Ovary (tissue), 9 donors: ENCODE measurements around the gene SLC39A11. TPM values are rescaled to one million over a fixed set of nuclear protein-coding genes. Genes with fewer than 3 reads are reported as not detected.

Experiments used
- DNase-seq, 5 donors: peaks; one replicate each; pipeline ENCODE4 v3.0.0-alpha.2; 2019 to 2020
- H3K27ac ChIP-seq, 2 donors: fragments of 200-600 bp; one replicate each; pipeline versions ENCODE4 v1.5.1 to v1.8.0; 2019 to 2022
- H3K27me3 ChIP-seq: fragments of 200-600 bp; one replicate; pipeline ENCODE4 v1.8.0; 2022
- H3K36me3 ChIP-seq: fragments of 200-600 bp; sonication (generic); one replicate; pipeline ENCODE4 v1.5.1; 2019
- H3K4me1 ChIP-seq: one replicate; pipeline ENCODE4 v1.8.1; 2013; ENCODE audit warnings: mild to moderate bottlenecking, moderate library complexity; ENCODE audit not compliant: insufficient read depth
- H3K4me3 ChIP-seq: fragments of 200-600 bp; sonication (generic); one replicate; pipeline ENCODE4 v1.5.1; 2017
- H3K9me3 ChIP-seq, 2 donors: fragments of 200-600 bp in 1 of 2; sonication (generic) in 1 of 2; one replicate each; pipeline versions ENCODE4 v1.5.1 to v1.8.1; 2013 to 2019; ENCODE audit warnings: mild to moderate bottlenecking in 1 of 2, moderate library complexity in 1 of 2
- CTCF ChIP-seq, 3 donors: fragments of 450-650 bp in 2 of 3; fragments of 200-600 bp in 1 of 3; IDR thresholded peaks; one replicate each; pipeline versions ENCODE4 v1.5.1 to v1.8.0; 2016 to 2022; ENCODE audit warnings: antibody characterized with exemption in 3 of 3, mild to moderate bottlenecking in 1 of 3
- EP300 ChIP-seq: sonication (generic); formaldehyde crosslinking; IDR thresholded peaks from one replicate; pipeline ENCODE4 v1.6.1; 2017; ENCODE audit warnings: antibody characterized with exemption
- POLR2A ChIP-seq: fragments of 450-650 bp; IDR thresholded peaks from one replicate; pipeline ENCODE4 v1.6.1; 2017; ENCODE audit warnings: antibody characterized with exemption, mild to moderate bottlenecking, moderate library complexity
- WGBS, 3 donors: extraction: QIAGEN DNeasy Blood & Tissue Kit in 1 of 3; methylation state at CpG; one replicate each; pipeline versions ENCODE4 v1.1.5 to v1.1.7; 2013 to 2017; 5-methylcytosine and 5-hydroxymethylcytosine counted together
- intact Hi-C, 4 donors: fragments of 100-400 bp; cut with DNase I; formaldehyde crosslinking; loops; one replicate each; pipeline versions ENCODE4 v1.11.0 to v1.15.1; 2022 to 2023
- polyA plus RNA-seq, 2 donors: library from polyadenylated mRNA; stranded (reverse); fragments of 200-250 nt in 1 of 2; fragments of 350-450 nt in 1 of 2; fragmentation: Illumina TruSeq in 1 of 2; extraction: RNeasy Lipid Tissue Mini Kit (QIAGEN cat#74804) in 1 of 2; gene quantifications; one replicate each; pipeline ENCODE4 v1.2.3, GENCODE V29; 2013 to 2014
- total RNA-seq, 7 donors: library from RNA; depleted of rRNA in 2 of 7; stranded (reverse); fragments of >200 nt in 2 of 7; fragmentation: NEBNext Ultra II Directional in 3 of 7; extraction: Animal tissue kit (Norgen Biotek cat#: 25700) in 3 of 7; gene quantifications; one replicate each; pipeline versions ENCODE4 v1.1.0 to v1.2.4, GENCODE V29; 2016 to 2023
- donor health status: DM: no; HTN: no; CAD: no; lungs with moderate emphysema.
- donor health status: DM: no; HTN: no; CAD: no.
- donor health status: Bipolar disorder and iron deficiency.
- donor health status: DM: yes; HTN: yes; CAD: no.
- donor health status: DM: no; HTN: no; CAD: no.
- donor health status: DM: yes; HTN: yes; CAD: no.

Gene SLC39A11
- total and polyA plus RNA-seq, 9 donors: 4.0 to 21.2 (median 10.1) TPM

- 85 to 89% (median 87%) methylated on average over 5 of the region's 5 CpGs for WGBS, 3 donors
- Histone ChIP-seq H3K27me3 (no peaks in the 10 kb centered on the region), H3K36me3 (no peaks in the 10 kb centered on the region), H3K4me3 (no peak overlapping the region), H3K9me3 (no peaks in the 10 kb centered on the region), H3K4me1 (no peaks in the 10 kb centered on the region), H3K27ac (no peak overlapping the region)
- DNase-seq: no peak
- no peak for TF ChIP-seq POLR2A
- TF ChIP-seq CTCF (IDR thresholded peaks at IDR 0.05): no peak
- no peak for TF ChIP-seq EP300
- intact Hi-C loops: no loop called here
Measured at GRCh38 chr17:72792771-72793170, 299.7 kb downstream of the SLC39A11 start.

GRCh38 chr17:72790190-72790589, 302.3 kb downstream of the SLC39A11 start:
- Histone ChIP-seq H3K4me1 (no peaks in the 10 kb centered on the region), H3K36me3 (no peaks in the 10 kb centered on the region), H3K27ac (no peak overlapping the region), H3K27me3 (no peaks in the 10 kb centered on the region), H3K9me3 (no peaks in the 10 kb centered on the region), H3K4me3 (no peak overlapping the region)
- WGBS, 3 donors: 93 to 98% (median 97%) methylated on average over 3 of the region's 3 CpGs
- TF ChIP-seq CTCF (IDR thresholded peaks at IDR 0.05) (no peak), POLR2A (no peak), EP300 (no peak)
- no peak for DNase-seq
- intact Hi-C loops: no loop called here

- Histone ChIP-seq H3K36me3 (no peaks in the 10 kb centered on the region), H3K27me3 (no peaks in the 10 kb centered on the region), H3K4me1 (no peaks in the 10 kb centered on the region), H3K4me3 (no peak overlapping the region), H3K9me3 (no peaks in the 10 kb centered on the region), H3K27ac (no peak overlapping the region)
- no peak for TF ChIP-seq POLR2A
- TF ChIP-seq CTCF (IDR thresholded peaks at IDR 0.05): no peak
- TF ChIP-seq EP300: no peak
- DNase-seq: no peak
- 92 to 96% (median 93%) methylated on average over 6 of the region's 6 CpGs for WGBS, 3 donors
- intact Hi-C loops: no loop called here
Measured at GRCh38 chr17:72789711-72790110, 302.8 kb downstream of the SLC39A11 start.

- H3K36me3 ChIP-seq: no peaks in the 10 kb centered on the region
- intact Hi-C loops: no loop called here
- H3K4me1 ChIP-seq: no peaks in the 10 kb centered on the region
- H3K27ac ChIP-seq: no peak overlapping the region
- WGBS, 3 donors: 88 to 92% (median 91%) methylated on average over 19 of the region's 19 CpGs
- DNase-seq: no peak
- H3K9me3 ChIP-seq: no peaks in the 10 kb centered on the region
- no peaks in the 10 kb centered on the region for H3K27me3 ChIP-seq
- no peak overlapping the region for H3K4me3 ChIP-seq
- TF ChIP-seq CTCF (IDR thresholded peaks at IDR 0.05) (no peak), EP300 (no peak), POLR2A (no peak)
Measured at GRCh38 chr17:72788950-72789585, 303.4 kb downstream of the SLC39A11 start.
